NCI-H446 (cell line): ENCODE measurements around the gene DMRTC1B.
"Not testable (repeated sequence)": the region's sequence is repeated elsewhere in the genome, so short reads cannot be mapped to it uniquely, and the experiment has no call there.

Experiments used
- DNase-seq, 2 experiments: peaks; one replicate each; lab custom pipeline; 2025; lab: John Stamatoyannopoulos, UW

DMRTC1B gene

GRCh38 chrX:72776653-72777466 is at the start of gene DMRTC1B:
DMRTC1B (plus strand) TSS chrX:72776890; CDS start chrX:72845136, 68,246 bp downstream.
- DNase-seq: not testable (repeated sequence)

DNA sequence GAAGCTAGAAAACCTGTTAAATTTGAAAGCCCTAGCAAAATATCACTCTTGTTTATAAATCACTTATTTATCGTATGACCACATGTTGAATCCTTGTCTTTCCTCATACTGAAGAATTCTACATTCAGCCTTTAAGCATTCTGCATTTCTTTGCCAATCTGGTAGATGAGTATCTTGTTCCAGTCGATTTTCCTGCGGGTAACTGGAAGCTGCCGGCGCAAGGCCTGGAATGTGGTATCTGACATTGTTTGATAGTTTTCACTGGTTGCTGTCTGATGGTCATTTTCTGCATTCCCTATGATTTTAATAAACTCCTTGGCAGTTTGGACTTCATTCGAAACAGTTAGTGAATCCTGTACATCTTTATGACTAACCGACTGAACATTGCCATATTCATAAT is 48.8 kb upstream of the DMRTC1B start:
- DNase-seq: no peak

DNA sequence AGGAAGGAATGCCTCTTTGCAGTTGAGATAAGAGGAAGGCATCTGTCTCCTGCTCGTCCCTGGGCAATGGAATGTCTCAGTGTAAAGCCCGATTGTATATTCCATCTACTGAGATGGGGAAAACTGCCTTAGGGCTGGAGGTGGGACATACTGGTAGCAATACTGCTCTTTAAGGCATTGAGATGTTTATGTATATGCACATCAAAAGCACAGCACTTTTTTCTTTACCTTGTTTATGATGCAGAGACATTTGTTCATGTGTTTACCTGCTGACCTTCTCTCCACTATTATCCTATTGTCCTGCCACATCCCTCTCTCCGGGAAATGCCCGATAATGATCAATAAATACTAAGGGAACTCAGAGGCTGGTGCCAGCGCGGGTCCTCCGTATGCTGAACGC is 43.1 kb upstream of the DMRTC1B start:
- DNase-seq: not testable (repeated sequence)

DNA sequence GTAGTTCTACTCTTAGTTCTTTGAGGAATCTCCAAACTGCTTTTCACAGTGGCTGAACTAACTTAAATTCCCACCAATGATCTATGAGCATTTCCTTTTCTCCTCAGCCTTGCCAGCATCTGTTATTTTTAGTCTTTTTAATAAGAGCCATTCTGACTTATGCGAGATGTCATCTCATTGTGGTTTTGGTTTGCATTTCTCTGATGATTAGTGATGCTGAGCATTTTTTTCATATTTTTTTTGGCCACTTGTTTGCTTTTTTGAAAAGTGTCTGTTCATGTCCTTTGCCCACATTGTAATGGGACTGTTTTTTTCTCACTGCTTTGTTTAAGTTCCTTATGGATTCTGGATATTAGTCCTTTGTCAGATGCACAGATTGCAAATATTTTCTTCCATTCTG is 41.1 kb upstream of the DMRTC1B start:
- no peak for DNase-seq

DNA sequence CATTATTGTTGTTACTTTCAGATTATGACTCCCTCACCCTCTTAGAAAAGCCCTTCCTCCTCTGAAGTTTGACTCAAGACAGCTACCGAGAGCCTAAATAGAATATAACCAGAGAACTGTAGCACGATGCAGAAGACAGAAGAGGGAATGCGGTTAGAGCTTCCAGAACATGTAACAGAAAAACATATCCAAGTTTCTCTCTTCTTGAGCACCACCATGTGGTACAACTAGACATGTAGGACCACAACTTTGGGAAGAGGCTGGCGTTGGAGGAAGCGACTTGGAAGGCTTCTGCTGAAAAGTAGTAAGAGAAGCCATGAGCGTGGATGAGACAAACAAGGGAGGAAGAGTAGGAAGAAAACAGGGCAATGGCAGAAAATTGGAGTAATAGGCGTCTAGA is 31.1 kb upstream of the DMRTC1B start:
- not testable (repeated sequence) for DNase-seq

GRCh38 chrX:72748545-72748944 is 28.1 kb upstream of the DMRTC1B start:
- DNase-seq: not testable (repeated sequence)

DNA sequence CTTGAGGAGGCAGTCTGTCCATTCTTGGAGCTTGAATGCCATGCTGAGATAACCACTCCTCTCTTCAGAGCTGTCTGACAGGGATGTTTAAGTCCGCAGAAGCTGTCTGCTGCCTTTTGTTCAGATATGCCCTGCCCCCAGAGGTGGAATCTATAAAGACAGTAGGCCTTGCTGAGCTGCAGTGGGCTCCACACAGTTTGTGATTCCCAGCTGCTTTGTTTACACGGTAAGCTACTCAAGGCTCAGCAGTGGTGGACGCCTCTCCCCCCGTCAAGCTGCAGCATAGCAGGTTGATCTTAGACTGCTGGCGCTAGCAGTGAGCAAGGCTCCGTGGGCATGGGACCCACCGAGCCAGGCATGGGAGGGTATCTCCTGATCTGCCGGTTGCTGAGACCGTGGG is 16.2 kb upstream of the DMRTC1B start:
- DNase-seq: not testable (repeated sequence)

GRCh38 chrX:72777467-72777790 is 739 bp downstream of the DMRTC1B start:
- not testable (repeated sequence) for DNase-seq

DNA sequence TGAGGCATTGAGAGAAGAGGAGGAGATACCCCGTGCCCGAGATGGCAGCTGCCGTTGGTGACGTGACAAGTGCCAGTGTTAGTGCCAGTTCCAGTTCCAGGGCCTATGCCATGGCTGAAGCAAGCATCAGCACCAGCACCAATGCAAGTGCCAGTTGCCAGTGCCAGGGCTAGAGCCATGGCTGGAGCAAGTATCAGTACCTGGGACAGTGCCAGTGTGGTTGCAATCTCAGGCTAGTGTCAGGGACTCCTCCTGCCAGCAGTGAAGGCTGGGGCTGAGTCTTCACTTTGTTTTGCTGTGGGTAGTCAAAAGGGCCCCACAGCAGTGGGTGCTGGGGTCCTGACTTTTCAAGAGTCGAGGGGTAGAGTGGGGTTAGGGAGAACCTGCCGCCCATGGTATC is 1.5 kb downstream of the DMRTC1B start:
- DNase-seq: not testable (repeated sequence)

DNA sequence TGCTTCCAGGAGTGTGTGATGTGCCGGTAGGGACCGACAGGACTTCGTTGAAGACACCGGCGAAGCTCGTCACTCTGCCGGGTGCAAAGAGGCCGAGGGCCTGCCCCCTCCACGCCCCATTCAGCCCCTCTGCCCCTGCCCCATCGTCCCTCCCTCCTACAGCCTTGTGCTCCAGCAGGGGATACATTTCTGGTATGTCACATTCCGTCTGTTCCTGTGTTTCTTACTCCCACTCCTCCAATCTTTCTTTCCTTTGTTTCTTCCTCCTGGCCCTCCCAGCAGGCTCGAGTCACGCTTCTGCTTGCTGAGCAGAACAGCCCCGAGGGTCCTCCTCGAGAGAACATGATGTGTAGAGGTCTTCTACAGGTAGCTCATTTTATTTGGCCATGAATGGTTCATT is 5.9 kb downstream of the DMRTC1B start, which contains the start of gene FAM236B:
TSS of gene FAM236B (minus strand) at position 101 of the 400 bp plus-strand sequence. CDS start at position 1, 100 bp downstream.
- not testable (repeated sequence) for DNase-seq

DNA sequence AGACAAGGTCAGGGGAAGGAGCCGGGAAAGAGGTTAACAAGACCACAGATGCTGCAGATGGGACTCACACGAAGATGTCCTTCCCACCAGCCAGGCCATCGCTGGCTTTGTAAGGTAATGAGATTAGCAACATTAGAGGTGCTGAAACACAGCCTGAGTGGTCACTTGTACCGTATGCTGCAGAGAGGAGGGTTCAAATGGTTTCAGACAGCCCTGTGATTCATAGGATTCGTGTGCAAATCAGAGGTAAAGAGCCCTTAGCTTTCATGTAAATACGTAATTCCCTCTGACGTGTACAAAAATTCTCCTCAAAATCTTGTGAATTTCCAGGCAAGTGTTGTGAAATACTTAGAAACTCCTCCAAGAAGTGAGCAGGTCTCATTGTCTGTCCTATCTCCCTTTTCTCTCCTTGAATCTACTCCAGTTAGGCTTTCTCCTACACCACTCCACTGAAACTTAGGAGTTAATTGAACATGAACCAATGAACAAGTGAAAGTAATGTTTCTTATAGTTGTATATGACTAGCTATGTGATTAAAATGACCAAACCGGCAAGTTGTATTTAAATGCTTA is 6.8 kb downstream of the DMRTC1B start:
- DNase-seq: not testable (repeated sequence)

GRCh38 chrX:72783964-72784363 is 7.3 kb downstream of the DMRTC1B start:
- DNase-seq: not testable (repeated sequence)

DNA sequence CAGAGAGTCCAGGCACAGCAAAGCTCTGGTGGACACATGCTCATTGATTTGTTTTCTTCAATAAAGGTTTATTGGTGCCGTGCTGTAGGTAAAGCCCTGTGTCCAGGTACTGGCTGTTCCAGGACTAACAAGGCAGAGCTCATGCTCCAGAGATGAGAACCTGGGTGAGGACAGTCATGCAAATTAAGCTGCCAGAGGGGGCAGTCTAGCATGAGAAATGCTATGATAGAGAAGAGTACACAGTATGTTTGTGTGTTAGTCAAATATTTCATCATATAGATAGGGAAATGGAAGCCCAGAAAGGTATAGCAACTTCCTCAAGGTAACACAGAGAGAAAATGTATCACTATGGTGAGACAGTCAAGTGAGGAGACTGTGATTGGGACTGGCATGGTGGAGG is 11.5 kb downstream of the DMRTC1B start:
- not testable (repeated sequence) for DNase-seq

GRCh38 chrX:72790390-72790789 is 13.7 kb downstream of the DMRTC1B start:
- not testable (repeated sequence) for DNase-seq

- DNase-seq: not testable (repeated sequence)
Observed at GRCh38 chrX:72808110-72808509, 31.4 kb downstream of the DMRTC1B start, which contains the start of gene FAM236D. FAM236D (minus strand) TSS chrX:72808210; CDS start chrX:72808110, 100 bp downstream.

DNA sequence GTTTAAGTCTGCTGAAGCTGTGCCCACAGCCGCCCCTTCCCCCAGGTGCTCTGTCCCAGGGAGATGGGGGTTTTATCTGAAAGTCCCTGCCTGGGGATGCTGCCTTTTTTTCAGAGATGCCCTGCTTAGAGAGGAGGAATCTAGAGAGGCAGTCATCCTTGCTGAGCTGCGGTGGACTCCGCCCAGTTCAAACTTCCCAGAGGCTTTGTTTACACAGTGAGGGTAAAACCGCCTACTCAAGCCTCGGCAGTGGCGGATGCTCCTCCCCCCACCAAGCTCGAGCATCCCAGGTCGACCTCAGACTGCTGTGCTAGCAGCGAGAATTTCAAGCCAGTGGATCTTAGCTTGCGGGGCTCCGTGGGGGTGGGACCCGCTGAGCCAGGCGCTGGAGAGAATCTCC is 54.0 kb downstream of the DMRTC1B start:
- DNase-seq: not testable (repeated sequence)

- DNase-seq: not testable (repeated sequence)
Observed at GRCh38 chrX:72837532-72837931, 60.8 kb downstream of the DMRTC1B start.

- DNase-seq: not testable (repeated sequence)
Observed at GRCh38 chrX:72882898-72883297, 106.2 kb downstream of the DMRTC1B start.

DNA sequence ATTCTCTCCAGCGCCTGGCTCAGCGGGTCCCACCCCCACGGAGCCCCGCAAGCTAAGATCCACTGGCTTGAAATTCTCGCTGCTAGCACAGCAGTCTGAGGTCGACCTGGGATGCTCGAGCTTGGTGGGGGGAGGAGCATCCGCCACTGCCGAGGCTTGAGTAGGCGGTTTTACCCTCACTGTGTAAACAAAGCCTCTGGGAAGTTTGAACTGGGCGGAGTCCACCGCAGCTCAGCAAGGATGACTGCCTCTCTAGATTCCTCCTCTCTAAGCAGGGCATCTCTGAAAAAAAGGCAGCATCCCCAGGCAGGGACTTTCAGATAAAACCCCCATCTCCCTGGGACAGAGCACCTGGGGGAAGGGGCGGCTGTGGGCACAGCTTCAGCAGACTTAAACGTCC is 113.0 kb downstream of the DMRTC1B start:
- not testable (repeated sequence) for DNase-seq
